CD14-positive monocyte (primary cell): Measurements from ENCODE around the gene GNAI1. TPM values are rescaled to one million over a fixed set of nuclear protein-coding genes. Genes with fewer than 3 reads are reported as not detected.

Source experiments
- DNase-seq, 3 donors: peaks; one replicate each; pipeline ENCODE4 v3.0.0-alpha.2; 2011 to 2022
- H2AFZ ChIP-seq: 2 replicates; pipeline ENCODE4 v1.6.0; 2012; ENCODE audit warnings: mild to moderate bottlenecking, low read depth, low read length, inconsistent platforms; ENCODE audit not compliant: insufficient read depth, poor library complexity, severe bottlenecking
- H3K27ac ChIP-seq, 2 donors: 1 replicate in 1 of 2; 2 replicates in 1 of 2; pipeline ENCODE4 v1.5.1; 2012 to 2013; ENCODE audit warnings: low read length in 2 of 2, control low read depth in 1 of 2, inconsistent platforms in 1 of 2, low read depth in 1 of 2, mild to moderate bottlenecking in 1 of 2
- H3K27me3 ChIP-seq, 2 donors: one replicate each; pipeline versions ENCODE4 v1.6.0 to v1.6.1; 2011 to 2013; ENCODE audit warnings: low read length in 2 of 2; ENCODE audit not compliant: control insufficient read depth in 2 of 2, insufficient read depth in 2 of 2
- H3K36me3 ChIP-seq, 2 donors: replicated peaks in 1 of 2; 1 replicate in 1 of 2; 2 replicates in 1 of 2; pipeline versions ENCODE4 v1.5.1 to v1.6.1; 2012 to 2013; ENCODE audit warnings: low read length in 2 of 2, control low read depth in 1 of 2, inconsistent platforms in 1 of 2, mild to moderate bottlenecking in 1 of 2; ENCODE audit not compliant: insufficient read depth in 2 of 2, control insufficient read depth in 1 of 2
- H3K4me1 ChIP-seq, 2 donors: 1 replicate in 1 of 2; 2 replicates in 1 of 2; pipeline versions ENCODE4 v1.5.1 to v1.6.1; 2012 to 2013; ENCODE audit warnings: low read length in 2 of 2, control low read depth in 1 of 2, inconsistent platforms in 1 of 2, mild to moderate bottlenecking in 1 of 2, moderate library complexity in 1 of 2; ENCODE audit not compliant: insufficient read depth in 2 of 2, control insufficient read depth in 1 of 2
- H3K4me2 ChIP-seq: replicated peaks from 2 replicates; pipeline ENCODE3; 2012; ENCODE audit warnings: low read length, moderate library complexity, mild to moderate bottlenecking; ENCODE audit not compliant: poor library complexity, severe bottlenecking; ENCODE audit errors: extremely low read depth
- H3K4me3 ChIP-seq, 3 experiments: fragments of 200-600 bp in 1 of 3; sonication (generic) in 1 of 3; replicated peaks in 1 of 3; 1 replicate in 2 of 3; 2 replicates in 1 of 3; pipeline ENCODE4 v1.5.1; 2011 to 2013; ENCODE audit warnings: low read length in 3 of 3, mild to moderate bottlenecking in 3 of 3, control low read depth in 2 of 3, low read depth in 2 of 3, inconsistent platforms in 1 of 3, moderate library complexity in 1 of 3
- H3K79me2 ChIP-seq: 2 replicates; pipeline ENCODE4 v1.6.0; 2012; ENCODE audit warnings: mild to moderate bottlenecking, control low read depth, inconsistent platforms, low read length, moderate library complexity; ENCODE audit not compliant: insufficient read depth
- H3K9ac ChIP-seq: 2 replicates; pipeline ENCODE4 v1.6.0; 2017; ENCODE audit warnings: low read length, mild to moderate bottlenecking; ENCODE audit not compliant: insufficient read depth, poor library complexity, severe bottlenecking
- H3K9me3 ChIP-seq, 2 donors: replicated peaks in 1 of 2; 1 replicate in 1 of 2; 2 replicates in 1 of 2; pipeline versions ENCODE4 v1.5.1 to v1.6.1; 2012 to 2013; ENCODE audit warnings: low read length in 2 of 2, control low read depth in 1 of 2; ENCODE audit not compliant: control insufficient read depth in 1 of 2, insufficient read depth in 1 of 2
- H4K20me1 ChIP-seq: 2 replicates; pipeline ENCODE4 v1.6.0; 2012; ENCODE audit warnings: mild to moderate bottlenecking, low read length, control low read depth, moderate library complexity; ENCODE audit not compliant: insufficient read depth
- H3K27ac Mint-ChIP-seq, 7 donors: one replicate each; pipeline ENCODE4 v1.8.0; 2020; ENCODE audit warnings: mild to moderate bottlenecking in 7 of 7, mixed read lengths in 7 of 7, moderate library complexity in 6 of 7, inconsistent platforms in 2 of 7
- H3K27me3 Mint-ChIP-seq, 3 donors: one replicate each; pipeline ENCODE4 v1.8.0; 2021 to 2022; ENCODE audit warnings: low read depth in 3 of 3, mild to moderate bottlenecking in 3 of 3, mixed read lengths in 3 of 3, moderate library complexity in 3 of 3, inconsistent platforms in 1 of 3
- H3K36me3 Mint-ChIP-seq, 2 donors: one replicate each; pipeline ENCODE4 v1.8.0; 2020; ENCODE audit warnings: mixed read lengths in 2 of 2, inconsistent platforms in 1 of 2, mild to moderate bottlenecking in 1 of 2
- H3K4me1 Mint-ChIP-seq: one replicate; pipeline ENCODE4 v1.8.0; 2020; ENCODE audit warnings: mild to moderate bottlenecking, mixed read lengths
- H3K4me3 Mint-ChIP-seq, 2 donors: one replicate each; pipeline ENCODE4 v1.8.0; 2020; ENCODE audit warnings: mild to moderate bottlenecking in 2 of 2, mixed read lengths in 2 of 2, moderate library complexity in 1 of 2
- H3K9me3 Mint-ChIP-seq, 7 donors: one replicate each; pipeline ENCODE4 v1.8.0; 2020 to 2022; ENCODE audit warnings: mixed read lengths in 7 of 7, mild to moderate bottlenecking in 6 of 7, moderate library complexity in 6 of 7, inconsistent platforms in 2 of 7
- WGBS: methylation state at CpG from one replicate; pipeline ENCODE4 v1.1.5; 2013; ENCODE audit warnings: missing lambda C conversion rate; ENCODE audit not compliant: insufficient coverage; 5-methylcytosine and 5-hydroxymethylcytosine counted together
- intact Hi-C, 2 donors: fragments of 100-400 bp; cut with micrococcal nuclease; formaldehyde crosslinking; loops; one replicate each; pipeline versions ENCODE4 v1.15.0 to v1.15.1; 2023
- polyA plus RNA-seq, 3 donors: library from polyadenylated mRNA; depleted of rRNA in 1 of 3; unstranded in 2 of 3; stranded (reverse) in 1 of 3; fragments of 300-500 nt in 2 of 3; fragments of >200 nt in 1 of 3; fragmentation: Illumina TruSeq in 2 of 3; gene quantifications; 1 replicate in 2 of 3; 2 replicates in 1 of 3; pipeline ENCODE4 v1.2.3, GENCODE V29; 2012 to 2021
- TF ChIP-seq, protein P1 (sequence below): fragments of 200-600 bp; IDR thresholded peaks from one replicate; pipeline ENCODE4 v1.8.0; 2022; ENCODE audit warnings: antibody characterized with exemption, mild to moderate bottlenecking

GNAI1 gene
- polyA plus RNA-seq, 3 donors: 0.72 to 1.0 (median 0.79) TPM

DNA sequence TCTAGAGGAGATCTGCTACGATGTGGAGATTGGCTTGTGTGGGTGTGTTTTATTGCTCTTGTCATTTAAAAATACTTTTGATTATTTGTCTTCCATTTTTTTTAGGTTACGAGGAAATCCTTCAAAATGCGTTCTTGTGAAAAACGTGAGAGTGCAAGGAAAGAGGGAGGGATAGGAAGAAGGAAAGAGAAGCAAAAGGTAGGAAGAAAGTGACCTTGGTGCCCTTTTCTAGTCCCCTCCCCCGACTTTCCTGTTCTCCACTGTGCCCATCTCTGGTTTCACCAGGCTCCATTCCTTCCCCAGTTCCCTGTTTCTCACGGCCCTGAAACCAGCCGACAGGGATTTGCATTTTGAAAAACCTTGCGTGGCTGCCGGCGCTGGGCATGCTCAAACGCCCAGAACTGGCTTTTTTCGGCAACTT, 506 bp upstream of the GNAI1 start:
- TF ChIP-seq, protein P1, sequence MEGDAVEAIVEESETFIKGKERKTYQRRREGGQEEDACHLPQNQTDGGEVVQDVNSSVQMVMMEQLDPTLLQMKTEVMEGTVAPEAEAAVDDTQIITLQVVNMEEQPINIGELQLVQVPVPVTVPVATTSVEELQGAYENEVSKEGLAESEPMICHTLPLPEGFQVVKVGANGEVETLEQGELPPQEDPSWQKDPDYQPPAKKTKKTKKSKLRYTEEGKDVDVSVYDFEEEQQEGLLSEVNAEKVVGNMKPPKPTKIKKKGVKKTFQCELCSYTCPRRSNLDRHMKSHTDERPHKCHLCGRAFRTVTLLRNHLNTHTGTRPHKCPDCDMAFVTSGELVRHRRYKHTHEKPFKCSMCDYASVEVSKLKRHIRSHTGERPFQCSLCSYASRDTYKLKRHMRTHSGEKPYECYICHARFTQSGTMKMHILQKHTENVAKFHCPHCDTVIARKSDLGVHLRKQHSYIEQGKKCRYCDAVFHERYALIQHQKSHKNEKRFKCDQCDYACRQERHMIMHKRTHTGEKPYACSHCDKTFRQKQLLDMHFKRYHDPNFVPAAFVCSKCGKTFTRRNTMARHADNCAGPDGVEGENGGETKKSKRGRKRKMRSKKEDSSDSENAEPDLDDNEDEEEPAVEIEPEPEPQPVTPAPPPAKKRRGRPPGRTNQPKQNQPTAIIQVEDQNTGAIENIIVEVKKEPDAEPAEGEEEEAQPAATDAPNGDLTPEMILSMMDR: no peak
- Histone ChIP-seq H3K4me2 (peak overlapping the region; percentile 94), H3K9ac (peak overlapping the region; percentile 62), H3K79me2 (no peaks in the 10 kb centered on the region), H3K36me3 (no peaks in the 10 kb centered on the region), H3K27me3 (peaks cover 24 to 34% of the 10 kb centered on the region in 2 donors), H4K20me1 (no peaks in the 10 kb centered on the region), H3K9me3 (no peaks in the 10 kb centered on the region), H2AFZ (peak overlapping the region; percentile 95), H3K4me3 (peak overlapping the region; percentile 37 to 84 (median 37)), H3K27ac (no peak overlapping the region), H3K4me1 (peaks cover 12 to 15% of the 10 kb centered on the region in 2 donors)
- H3K36me3 Mint-ChIP-seq: peaks cover 0 to 8% of the 10 kb centered on the region in 2 donors
- DNase-seq: peak in 1 of 3 donors; percentile 13
- peak overlapping the region; percentile 89 to 92 for H3K4me3 Mint-ChIP-seq
- H3K27ac Mint-ChIP-seq: peak overlapping the region in 1 of 7 donors; percentile 36
- intact Hi-C loops: no loop called here
- H3K9me3 Mint-ChIP-seq: peaks cover 0 to 5% (median 1%) of the 10 kb centered on the region in 7 donors
- peaks cover 26% of the 10 kb centered on the region for H3K4me1 Mint-ChIP-seq
- H3K27me3 Mint-ChIP-seq: peaks cover 26 to 47% (median 36%) of the 10 kb centered on the region in 3 donors
- 0% methylated on average over 5 of the region's 12 CpGs for WGBS

DNA sequence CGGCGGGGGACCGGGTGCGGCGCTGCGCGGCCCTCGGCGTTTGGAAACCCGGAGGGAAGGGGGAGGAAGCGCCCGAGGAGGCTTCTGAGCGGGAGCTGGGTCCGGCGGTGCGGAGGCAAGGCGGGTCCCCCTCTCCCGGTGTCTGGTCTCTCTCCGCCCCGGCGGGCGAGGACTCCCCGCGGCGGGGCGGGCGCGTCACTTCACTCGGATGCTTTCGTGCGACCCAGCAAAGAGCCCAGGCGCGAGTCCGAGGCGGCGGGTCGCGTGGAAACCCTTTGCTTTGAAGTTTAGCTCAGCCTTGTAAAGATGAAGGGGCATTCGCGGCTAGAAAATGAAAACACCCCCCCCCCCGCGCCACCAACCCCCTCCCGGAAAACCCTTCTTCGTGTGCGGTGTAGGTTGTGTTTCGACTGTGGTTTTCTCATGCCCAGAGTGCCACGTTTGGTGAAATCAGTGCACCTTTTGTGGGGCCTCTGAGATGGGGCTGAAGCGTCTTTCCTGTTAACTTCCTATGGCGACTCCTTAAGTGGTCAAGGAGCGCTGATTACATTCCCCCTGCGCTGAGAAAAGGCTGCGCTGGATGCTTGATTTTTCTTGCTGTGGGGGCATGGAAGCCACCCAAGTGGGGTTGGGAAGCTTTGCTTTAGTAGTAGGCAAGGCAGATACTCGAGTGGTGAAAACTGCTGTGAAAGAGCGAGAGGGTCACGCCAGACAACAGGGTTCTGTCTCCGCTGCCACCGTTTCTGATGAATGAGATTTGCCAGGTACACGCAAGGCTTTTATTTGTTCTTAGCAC, 876 bp downstream of the GNAI1 start:
- Mint-ChIP-seq H3K4me3 (peak overlapping the region; percentile 92 to 98), H3K27me3 (peaks cover 26 to 52% (median 38%) of the 10 kb centered on the region in 3 donors), H3K36me3 (peaks cover 0 to 8% of the 10 kb centered on the region in 2 donors), H3K9me3 (peaks cover 0 to 7% (median 1%) of the 10 kb centered on the region in 7 donors), H3K27ac (peak overlapping the region in 3 of 7 donors; percentile 38 to 71 (median 59)), H3K4me1 (peaks cover 27% of the 10 kb centered on the region)
- Histone ChIP-seq H3K27ac (no peak overlapping the region), H3K4me2 (peak overlapping the region; percentile 94), H3K4me1 (peaks cover 12 to 14% of the 10 kb centered on the region in 2 donors), H3K27me3 (peaks cover 25 to 36% of the 10 kb centered on the region in 2 donors), H2AFZ (peak overlapping the region; percentile 95), H3K9me3 (no peaks in the 10 kb centered on the region), H3K36me3 (no peaks in the 10 kb centered on the region), H3K79me2 (no peaks in the 10 kb centered on the region), H4K20me1 (no peaks in the 10 kb centered on the region), H3K9ac (peak overlapping the region; percentile 62), H3K4me3 (peak overlapping the region; percentile 80 to 89 (median 84))
- TF ChIP-seq, protein P1: no peak
- no peak for DNase-seq
- under 1% methylated on average over 40 of the region's 58 CpGs for WGBS
- intact Hi-C loops: no loop called here
